PC-9 (cell line): ENCODE measurements around the gene SYT1. TPM values are rescaled to one million over a fixed set of nuclear protein-coding genes. Genes with fewer than 3 reads are reported as not detected.

Experiments
- BruUV-seq: library from RNA; stranded (reverse); fragments of 400-500 nt; replicated peaks from 2 replicates; lab custom pipeline; 2021; lab: Mats Ljungman, UMichigan
- CTCF ChIA-PET: fragments of 300-600 bp; sonication (Branson Sonifier 250); formaldehyde crosslinking; loops from one replicate; lab custom pipeline; 2022; ENCODE audit warnings: antibody characterized with exemption; lab: Charles Lee
- POLR2A ChIA-PET: fragments of 300-600 bp; sonication (Branson Sonifier 250); formaldehyde crosslinking; loops from one replicate; lab custom pipeline; 2022; ENCODE audit warnings: antibody characterized with exemption; ENCODE audit not compliant: unreplicated experiment; lab: Charles Lee
- DNase-seq, 2 experiments: peaks; one replicate each; pipeline versions ENCODE4 v3.0.0 to v3.0.0-alpha.2; 2015 to 2022; ENCODE audit warnings: mixed read lengths in 1 of 2
- H2AFZ ChIP-seq: fragments of 200-600 bp; sonication (generic); 2 replicates; pipeline ENCODE4 v1.8.1; 2017; ENCODE audit warnings: antibody characterized with exemption
- H3F3A ChIP-seq: fragments of 200-600 bp; sonication (generic); 2 replicates; pipeline ENCODE4 v1.8.1; 2017; ENCODE audit warnings: antibody characterized with exemption, mild to moderate bottlenecking, low read depth; ENCODE audit not compliant: insufficient read depth
- H3K27ac ChIP-seq: fragments of 200-600 bp; sonication (generic); 2 replicates; pipeline ENCODE4 v1.6.1; 2016; ENCODE audit warnings: mixed run types
- H3K27me3 ChIP-seq: fragments of 200-600 bp; sonication (generic); 2 replicates; pipeline ENCODE4 v1.6.1; 2016; ENCODE audit warnings: low read depth, mixed run types; ENCODE audit not compliant: insufficient read depth
- H3K36me3 ChIP-seq: fragments of 200-600 bp; sonication (generic); 2 replicates; pipeline ENCODE4 v1.6.1; 2016; ENCODE audit warnings: low read depth, mixed run types
- H3K4me1 ChIP-seq: fragments of 200-600 bp; sonication (generic); replicated peaks from 2 replicates; pipeline ENCODE4 v1.6.1; 2016; ENCODE audit warnings: mixed run types; ENCODE audit not compliant: insufficient read depth
- H3K4me2 ChIP-seq: fragments of 200-600 bp; sonication (generic); 2 replicates; pipeline ENCODE4 v1.6.1; 2017; ENCODE audit warnings: mixed run types
- H3K4me3 ChIP-seq: fragments of 200-600 bp; sonication (generic); 2 replicates; pipeline ENCODE4 v1.6.1; 2016; ENCODE audit warnings: mixed run types
- H3K79me2 ChIP-seq: fragments of 200-600 bp; sonication (generic); 2 replicates; pipeline ENCODE4 v1.6.1; 2017; ENCODE audit warnings: low read depth, mixed run types
- H3K9me2 ChIP-seq: fragments of 200-600 bp; sonication (generic); 2 replicates; pipeline ENCODE4 v1.8.1; 2017; ENCODE audit warnings: mild to moderate bottlenecking; ENCODE audit not compliant: insufficient read depth
- H3K9me3 ChIP-seq: fragments of 200-600 bp; sonication (generic); 2 replicates; pipeline ENCODE4 v1.8.1; 2016; ENCODE audit warnings: low read depth; ENCODE audit not compliant: insufficient read depth
- H4K20me1 ChIP-seq: fragments of 200-600 bp; sonication (generic); 2 replicates; pipeline ENCODE4 v1.8.1; 2017; ENCODE audit not compliant: insufficient read depth
- CTCF ChIP-seq: fragments of 200-600 bp; sonication (generic); conservative IDR thresholded peaks from 2 replicates; pipeline ENCODE4 v1.6.1; 2017; ENCODE audit warnings: mixed run types, antibody characterized with exemption, mild to moderate bottlenecking, moderate library complexity
- EZH2 ChIP-seq: fragments of 200-600 bp; sonication (generic); IDR thresholded peaks from 2 replicates; pipeline ENCODE4 v1.8.0; 2017; ENCODE audit warnings: antibody characterized with exemption, low read depth
- intact Hi-C: fragments of 100-400 bp; cut with micrococcal nuclease; formaldehyde crosslinking; loops from one replicate; pipeline ENCODE4 v1.10.0; 2022; ENCODE audit not compliant: unreplicated experiment
- total RNA-seq: library from RNA; stranded (reverse); gene quantifications from 2 replicates; pipeline ENCODE4 v1.2.3, GENCODE V29; 2021

The SYT1 gene
- total RNA-seq, 1 experiment from 2014 or later = 1.2 TPM

- no peaks in the 10 kb centered on the region for H3K36me3 ChIP-seq
- H3K4me1 ChIP-seq = no peaks in the 10 kb centered on the region
- H3K9me3 ChIP-seq = no peaks in the 10 kb centered on the region
- ChIA-PET CTCF (no interaction called here), POLR2A (no interaction called here)
- H2AFZ ChIP-seq = no peak overlapping the region
- BruUV-seq = no TSS peak
- H3K79me2 ChIP-seq = no peaks in the 10 kb centered on the region
- H3K27me3 ChIP-seq = no peaks in the 10 kb centered on the region
- intact Hi-C loops = loop anchor here (10.0 kb wide), 2 partner anchors 1230 to 1370 kb away; no protein-coding TSS in a partner anchor
- DNase-seq = no peak
- no peak overlapping the region for H3K27ac ChIP-seq
- no peak overlapping the region for H3K4me3 ChIP-seq
- no peak for TF ChIP-seq EZH2
- no peak for TF ChIP-seq CTCF
- no peaks in the 10 kb centered on the region for H3K9me2 ChIP-seq
- H3K4me2 ChIP-seq = no peak overlapping the region
- no peaks in the 10 kb centered on the region for H3F3A ChIP-seq
- H4K20me1 ChIP-seq = no peaks in the 10 kb centered on the region
These were observed 510.0 kb downstream of the SYT1 start for GRCh38 chr12:79374545-79374944.

GRCh38 chr12:79375050-79375449, 510.5 kb downstream of the SYT1 start:
- H3K79me2 ChIP-seq = no peaks in the 10 kb centered on the region
- no peaks in the 10 kb centered on the region for H3K27me3 ChIP-seq
- intact Hi-C loops = loop anchor here (10.0 kb wide), 2 partner anchors 1230 to 1370 kb away; no protein-coding TSS in a partner anchor
- no peaks in the 10 kb centered on the region for H3K9me2 ChIP-seq
- no peaks in the 10 kb centered on the region for H4K20me1 ChIP-seq
- H3K36me3 ChIP-seq = no peaks in the 10 kb centered on the region
- no TSS peak for BruUV-seq
- ChIA-PET POLR2A (no interaction called here), CTCF (no interaction called here)
- H3K4me1 ChIP-seq = no peaks in the 10 kb centered on the region
- H3K4me3 ChIP-seq = no peak overlapping the region
- no peaks in the 10 kb centered on the region for H3K9me3 ChIP-seq
- no peak overlapping the region for H3K27ac ChIP-seq
- TF ChIP-seq EZH2 (no peak), CTCF (no peak)
- DNase-seq = no peak
- no peak overlapping the region for H2AFZ ChIP-seq
- no peak overlapping the region for H3K4me2 ChIP-seq
- no peaks in the 10 kb centered on the region for H3F3A ChIP-seq

- Histone ChIP-seq H3K27me3 (no peaks in the 10 kb centered on the region), H3K36me3 (no peaks in the 10 kb centered on the region), H3K4me1 (no peaks in the 10 kb centered on the region), H3K9me2 (no peaks in the 10 kb centered on the region; the same call in 1 of the 2 replicates), H3K4me2 (no peak overlapping the region), H2AFZ (no peak overlapping the region), H3F3A (no peaks in the 10 kb centered on the region), H3K4me3 (no peak overlapping the region), H3K9me3 (peaks cover 4% of the 10 kb centered on the region; the same call in 1 of the 2 replicates), H3K79me2 (no peaks in the 10 kb centered on the region), H3K27ac (no peak overlapping the region), H4K20me1 (no peaks in the 10 kb centered on the region)
- BruUV-seq = no TSS peak
- ChIA-PET POLR2A (no interaction called here), CTCF (no interaction called here)
- intact Hi-C loops = loop anchor here (10.0 kb wide), 2 partner anchors 1234 to 1374 kb away; no protein-coding TSS in a partner anchor
- DNase-seq = no peak
- no peak for TF ChIP-seq CTCF
- TF ChIP-seq EZH2 = no peak
These were observed 513.9 kb downstream of the SYT1 start for GRCh38 chr12:79378496-79378895.
